NCI-H1436 (cell line): ENCODE measurements around the gene CUEDC1.

ENCODE experiments used
- DNase-seq: peaks from one replicate; lab custom pipeline; 2025; lab: John Stamatoyannopoulos, UW

Gene CUEDC1

GRCh38 chr17:57875290-57876022 lies 79.8 kb downstream of the CUEDC1 start:
- no peak for DNase-seq

- DNase-seq, result no peak
These were observed 80.5 kb downstream of the CUEDC1 start for GRCh38 chr17:57874434-57875289.

GRCh38 chr17:57874058-57874419 lies 81.2 kb downstream of the CUEDC1 start:
- DNase-seq, result no peak

GRCh38 chr17:57873261-57874057 lies 81.8 kb downstream of the CUEDC1 start:
- DNase-seq, result no peak

- no peak for DNase-seq
These were observed 82.7 kb downstream of the CUEDC1 start for GRCh38 chr17:57872536-57872935.

GRCh38 chr17:57871863-57872262 lies 83.3 kb downstream of the CUEDC1 start:
- no peak for DNase-seq

GRCh38 chr17:57871155-57871554 lies 84.1 kb downstream of the CUEDC1 start:
- no peak for DNase-seq

- DNase-seq, result no peak
These were observed 85.0 kb downstream of the CUEDC1 start for GRCh38 chr17:57870283-57870635.

GRCh38 chr17:57869617-57870282 lies 85.5 kb downstream of the CUEDC1 start:
- DNase-seq, result no peak

- DNase-seq, result no peak
These were observed 86.1 kb downstream of the CUEDC1 start for GRCh38 chr17:57868910-57869616.

GRCh38 chr17:57868007-57868909 lies 87.0 kb downstream of the CUEDC1 start:
- no peak for DNase-seq

- no peak for DNase-seq
These were observed 88.1 kb downstream of the CUEDC1 start for GRCh38 chr17:57867126-57867525.

GRCh38 chr17:57866723-57867122 lies 88.5 kb downstream of the CUEDC1 start:
- DNase-seq, result no peak

- DNase-seq, result no peak
These were observed 88.9 kb downstream of the CUEDC1 start for GRCh38 chr17:57866319-57866718.

GRCh38 chr17:57864273-57864672 lies 90.9 kb downstream of the CUEDC1 start:
- DNase-seq, result no peak

GRCh38 chr17:57862694-57863667 lies 92.2 kb downstream of the CUEDC1 start:
- DNase-seq, result no peak

GRCh38 chr17:57861790-57862693 lies 93.2 kb downstream of the CUEDC1 start:
- no peak for DNase-seq
